Stimulated activated CD8-positive, alpha-beta memory T cell treated with anti-CD3 and anti-CD28 coated beads, Interleukin-7, amount 100 ng/mL, for 1 hour (primary cell): ENCODE data around the gene XRN2.
"Not testable (repeated sequence)": the region's sequence is repeated elsewhere in the genome, so short reads cannot be mapped to it uniquely, and the experiment has no call there.

Source experiments
- DNase-seq, 2 donors: peaks; one replicate each; pipeline ENCODE4 v3.0.0-alpha.2; 2020; ENCODE audit warnings: low read depth in 2 of 2

Gene XRN2

DNA sequence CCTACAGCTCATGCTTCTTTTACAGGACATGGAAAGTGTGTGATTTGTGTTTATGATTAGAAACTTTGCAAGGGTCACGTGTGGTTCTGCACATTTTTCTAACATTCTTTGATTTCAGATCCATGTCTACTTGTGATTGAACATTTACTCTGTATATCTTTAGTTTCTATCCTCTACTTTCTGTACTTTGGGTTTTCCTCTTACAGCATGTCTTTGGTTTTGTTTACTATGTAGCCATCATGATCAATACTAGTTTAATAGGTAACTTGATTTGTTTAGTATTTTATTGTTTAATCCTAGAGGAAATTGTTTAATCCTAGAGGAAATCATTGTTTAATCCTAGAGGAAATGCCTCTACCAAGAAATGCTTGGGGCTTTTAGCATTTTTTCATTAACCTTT is 41.8 kb downstream of the XRN2 start:
- DNase-seq = no peak

DNA sequence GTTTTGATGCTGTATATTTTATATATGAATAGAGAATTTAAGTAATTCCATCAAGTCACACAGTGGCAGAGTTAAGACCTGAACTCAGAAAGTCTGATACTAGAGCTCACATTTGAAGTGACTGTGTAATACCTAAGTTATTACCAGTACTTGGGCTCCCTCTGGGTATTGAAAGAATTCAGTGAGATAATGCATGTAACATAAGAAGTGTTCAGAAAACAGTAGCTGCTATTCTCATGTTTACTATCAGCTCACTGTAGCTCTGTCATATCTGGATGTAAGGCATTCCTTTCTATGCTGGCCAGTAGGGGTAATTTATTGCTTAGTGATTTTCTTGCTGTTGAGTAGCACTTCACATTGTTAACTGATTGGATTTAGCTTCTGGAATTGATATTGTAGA is 49.6 kb downstream of the XRN2 start:
- no peak for DNase-seq

DNA sequence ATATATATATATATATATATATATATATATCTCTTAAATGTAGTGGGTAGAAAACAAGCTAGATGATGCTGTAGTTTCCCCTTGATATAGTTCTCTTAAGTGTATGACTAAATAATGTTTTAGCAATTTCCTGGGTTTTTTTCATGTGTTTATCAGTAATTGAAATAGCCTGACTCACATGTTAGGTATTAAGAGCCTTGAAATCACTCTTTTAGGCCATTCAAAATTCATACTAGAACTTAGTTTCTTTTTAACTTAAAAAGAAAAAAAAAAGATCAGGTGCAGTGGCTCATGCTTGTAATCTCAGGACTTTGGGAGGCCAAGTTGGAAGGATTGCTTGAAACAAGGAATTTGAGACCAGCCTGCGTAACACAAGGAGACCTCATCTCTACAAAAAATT is 50.1 kb downstream of the XRN2 start:
- DNase-seq = no peak

DNA sequence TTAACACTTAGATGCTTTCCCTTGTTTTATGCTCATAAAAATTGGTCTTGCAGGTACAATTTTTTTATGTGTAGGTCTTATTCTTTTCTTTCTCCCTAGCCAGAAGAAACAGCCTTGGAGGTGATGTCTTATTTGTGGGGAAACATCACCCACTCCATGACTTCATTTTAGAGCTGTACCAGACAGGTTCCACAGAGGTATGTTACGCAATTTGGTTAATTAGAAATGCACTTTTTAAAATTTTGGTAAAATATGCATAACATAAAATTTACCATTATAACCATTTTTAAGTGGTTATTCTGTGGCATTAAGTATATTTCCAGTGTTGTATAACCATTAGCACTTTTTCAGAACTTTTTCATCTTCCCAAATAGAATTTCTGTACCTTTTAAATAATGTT is 52.9 kb downstream of the XRN2 start:
- no peak for DNase-seq

DNA sequence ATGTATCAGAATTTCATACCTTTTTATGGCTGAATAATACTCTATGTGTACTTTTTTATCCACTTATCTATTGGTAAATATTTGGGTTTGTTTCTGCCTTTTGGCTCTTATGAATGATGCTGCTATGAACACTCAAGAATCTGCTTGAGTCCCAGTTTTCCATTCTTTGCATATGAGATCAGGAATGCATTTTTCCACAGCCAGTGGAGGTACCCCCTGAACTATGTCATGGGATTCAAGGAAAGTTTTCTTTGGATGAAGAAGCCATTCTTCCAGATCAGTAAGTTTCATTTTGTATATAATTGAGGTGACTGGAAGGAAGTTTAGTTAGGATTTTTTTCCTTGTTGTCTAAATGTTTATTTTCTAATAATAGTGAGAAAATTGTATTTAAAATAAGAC is 53.3 kb downstream of the XRN2 start:
- DNase-seq = no peak

DNA sequence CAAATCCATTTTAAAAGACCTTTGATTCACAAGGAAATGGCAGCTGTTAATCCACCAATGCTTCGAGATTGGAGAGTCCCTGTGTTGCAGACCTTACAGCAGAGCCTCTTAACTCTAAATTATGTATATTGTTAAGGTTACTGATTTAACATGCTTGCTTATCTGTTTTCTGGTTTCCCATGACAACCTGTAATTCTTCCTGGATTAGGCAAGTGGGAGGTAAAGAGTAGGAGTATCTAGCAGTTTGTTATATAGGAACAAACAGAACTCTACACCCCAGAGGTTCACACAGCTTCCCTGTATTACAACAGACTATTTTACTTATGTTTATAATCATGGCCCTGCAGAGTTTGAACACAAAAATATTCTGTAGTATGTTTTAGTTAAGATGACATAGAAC is 54.7 kb downstream of the XRN2 start:
- no peak for DNase-seq

DNA sequence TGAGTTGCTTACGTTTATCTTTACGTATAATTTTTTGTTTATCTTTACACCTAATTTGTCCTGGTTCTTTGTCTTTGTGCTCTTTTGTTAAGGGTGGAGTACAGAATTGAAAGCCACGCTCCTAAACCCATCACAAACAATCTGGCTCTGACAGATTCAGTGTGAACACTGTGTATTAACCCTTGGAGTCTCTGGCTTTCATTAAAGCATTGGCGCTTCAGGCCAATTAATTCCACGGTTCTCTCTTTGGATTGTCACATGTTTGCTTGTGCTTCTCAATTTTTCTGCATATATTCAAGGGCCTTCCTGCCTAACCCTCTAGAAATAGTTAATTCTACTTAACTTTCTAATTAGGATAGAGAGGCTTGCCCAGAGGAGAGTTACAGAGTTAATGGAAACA is 55.6 kb downstream of the XRN2 start:
- DNase-seq = no peak

DNA sequence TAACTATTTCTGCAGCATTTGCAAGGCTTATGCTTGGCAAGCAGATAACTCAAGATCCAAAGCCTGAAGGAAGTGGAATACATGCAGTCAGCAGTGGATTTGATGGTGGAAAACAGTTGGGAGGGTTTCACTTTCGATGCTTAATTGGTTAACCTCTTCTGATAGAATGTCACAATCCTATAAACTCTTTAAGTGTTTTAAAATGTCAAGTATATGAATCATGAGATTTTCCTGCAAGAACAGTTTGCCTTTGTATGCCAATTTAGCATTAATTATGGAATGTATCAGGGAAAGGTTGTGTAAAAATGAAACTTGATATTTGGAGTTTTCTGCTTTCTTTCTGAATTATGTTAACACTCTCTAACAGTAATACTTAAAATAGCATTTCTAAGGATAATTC is 57.6 kb downstream of the XRN2 start:
- DNase-seq = no peak

DNA sequence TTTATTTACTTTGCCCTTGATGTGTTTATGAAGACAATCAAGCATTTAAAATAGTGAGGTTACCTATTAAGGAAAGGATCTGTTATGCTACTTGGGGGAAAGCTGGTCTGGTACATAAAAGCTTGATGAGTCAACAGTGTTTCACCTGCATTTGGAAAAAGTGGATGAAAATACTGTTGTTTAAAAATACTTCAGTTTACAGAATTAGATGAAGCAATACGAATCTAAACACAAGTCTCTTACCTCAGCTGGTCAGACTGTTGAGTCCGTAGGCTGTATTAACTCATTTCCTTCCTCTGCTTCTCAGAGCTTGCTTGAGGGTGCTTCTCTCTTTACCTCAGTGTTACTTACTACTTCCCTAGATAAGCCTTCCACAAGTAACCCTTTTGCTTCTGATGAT is 58.1 kb downstream of the XRN2 start:
- no peak for DNase-seq

DNA sequence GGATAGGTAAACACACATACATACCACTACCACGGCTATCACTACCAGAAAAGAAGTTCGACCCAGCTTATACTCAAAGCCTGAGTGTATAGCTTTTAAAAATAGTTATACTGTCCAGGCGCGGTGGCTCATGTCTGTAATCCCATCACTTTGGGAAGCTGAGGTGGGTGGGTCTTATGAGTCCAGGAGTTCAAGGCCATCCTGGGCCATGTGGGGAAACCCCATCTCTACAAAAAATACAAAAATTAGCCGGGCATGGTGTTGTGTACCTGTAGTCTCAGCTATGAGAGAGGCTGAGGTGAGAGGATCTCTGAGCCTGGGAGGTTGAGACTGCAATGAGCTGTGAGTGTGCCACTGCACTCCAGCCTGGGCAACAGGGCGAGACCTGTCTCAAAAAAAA is 61.3 kb downstream of the XRN2 start:
- DNase-seq = no peak

DNA sequence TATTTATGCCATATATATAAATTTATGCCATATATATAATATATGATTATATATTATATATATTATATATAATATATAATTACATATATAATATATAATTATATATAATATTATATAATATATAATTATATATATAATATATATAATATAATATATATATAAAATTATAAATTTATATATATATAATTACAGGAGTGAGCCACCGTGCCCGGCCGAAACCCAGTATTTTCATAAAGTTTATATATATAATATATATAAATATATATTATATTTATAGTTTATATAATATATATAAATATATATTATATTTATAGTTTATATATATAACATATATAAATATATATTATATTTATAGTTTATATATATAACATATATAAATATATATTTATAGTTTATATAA is 62.6 kb downstream of the XRN2 start:
- no peak for DNase-seq

DNA sequence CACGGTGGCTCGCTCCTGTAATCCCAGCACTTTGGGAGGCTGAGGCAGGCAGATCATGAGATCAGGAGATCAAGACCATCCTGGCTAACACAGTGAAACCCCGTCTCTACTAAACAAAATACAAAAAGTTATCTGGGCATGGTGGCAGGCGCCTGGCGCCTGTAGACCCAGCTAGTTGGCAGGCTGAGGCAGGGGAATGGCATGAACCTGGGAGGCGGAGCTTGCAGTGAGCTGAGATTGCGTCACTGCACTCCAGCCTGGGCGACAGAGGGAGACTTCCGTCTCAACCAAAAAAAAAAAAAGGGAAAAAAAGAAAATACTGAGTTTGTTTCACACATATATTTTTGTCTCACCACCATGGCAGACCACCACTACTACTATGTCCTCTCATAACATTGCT is 63.1 kb downstream of the XRN2 start:
- not testable (repeated sequence) for DNase-seq

DNA sequence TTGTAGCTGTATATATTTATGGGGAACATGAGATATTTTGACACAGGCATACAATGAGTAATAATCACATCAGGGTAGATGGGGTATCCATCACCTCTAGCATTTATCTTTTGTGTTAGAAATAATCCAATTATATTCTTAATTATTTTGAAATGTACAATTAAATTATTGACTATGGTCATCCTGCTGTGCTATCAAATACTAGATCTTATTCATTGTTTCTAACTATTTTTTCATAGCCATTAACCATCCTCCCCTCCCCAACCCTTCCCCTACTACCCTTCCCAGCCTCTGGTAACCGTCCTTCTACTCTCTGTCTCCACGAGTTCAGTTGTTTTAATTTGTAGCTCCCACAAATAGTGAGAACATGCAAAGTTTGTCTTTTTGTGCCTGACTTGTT is 65.7 kb downstream of the XRN2 start:
- no peak for DNase-seq

DNA sequence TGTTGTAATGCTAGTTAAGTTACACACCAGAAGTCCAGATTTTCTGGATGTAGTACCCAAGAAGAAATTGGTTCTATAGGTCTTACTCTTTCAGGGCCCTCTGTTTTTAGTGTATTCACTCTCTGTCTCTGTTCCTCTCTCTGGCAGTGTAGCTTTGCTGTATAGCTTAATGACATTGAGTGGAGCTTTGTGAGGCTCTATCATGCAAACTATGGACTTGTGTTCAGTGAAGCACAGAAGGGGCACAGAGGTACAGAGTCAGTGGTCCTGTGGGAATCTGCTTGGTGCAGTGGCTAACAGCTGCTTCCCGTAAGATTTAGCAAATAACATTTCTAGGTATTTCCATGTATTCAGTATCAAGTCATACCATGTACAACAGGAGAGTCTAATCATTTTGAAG is 68.1 kb downstream of the XRN2 start:
- no peak for DNase-seq

DNA sequence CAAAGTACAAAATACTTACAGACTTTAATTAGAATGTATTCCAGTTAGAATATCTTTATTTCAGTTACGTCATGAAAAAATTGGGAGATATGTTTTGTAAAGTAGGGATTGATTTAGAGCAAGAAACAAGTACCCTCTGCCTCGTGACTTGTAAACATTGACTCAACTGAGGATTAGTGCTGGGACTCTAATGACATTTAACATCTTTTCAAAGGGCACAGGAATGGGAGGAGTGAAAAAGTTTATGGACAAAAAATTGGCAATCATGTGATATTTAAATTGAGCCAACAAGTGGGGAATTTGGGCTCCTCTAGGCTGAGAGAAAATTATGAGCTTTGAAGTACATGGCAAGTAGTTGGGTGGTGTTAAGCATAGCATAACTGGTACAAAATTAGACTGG is 68.9 kb downstream of the XRN2 start:
- DNase-seq = no peak

DNA sequence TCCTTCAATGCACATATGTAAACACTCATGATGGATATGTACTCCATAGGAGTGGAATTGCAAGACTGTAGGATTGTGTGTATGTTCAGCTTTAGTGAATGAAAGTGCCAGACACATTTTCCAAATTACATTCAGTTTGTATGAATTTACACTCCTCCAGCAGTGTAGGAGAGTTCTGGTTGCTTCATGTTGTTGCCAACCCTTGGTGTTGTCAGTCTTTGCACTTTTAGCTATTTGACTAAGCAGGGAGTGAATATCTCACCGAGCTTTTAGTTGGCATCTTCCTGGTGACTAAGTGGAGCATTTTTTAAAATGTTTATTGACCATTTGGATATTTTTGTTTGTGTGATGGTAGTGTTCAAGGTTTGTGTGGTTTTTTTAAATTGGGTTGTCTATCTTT is 70.3 kb downstream of the XRN2 start:
- DNase-seq = no peak

DNA sequence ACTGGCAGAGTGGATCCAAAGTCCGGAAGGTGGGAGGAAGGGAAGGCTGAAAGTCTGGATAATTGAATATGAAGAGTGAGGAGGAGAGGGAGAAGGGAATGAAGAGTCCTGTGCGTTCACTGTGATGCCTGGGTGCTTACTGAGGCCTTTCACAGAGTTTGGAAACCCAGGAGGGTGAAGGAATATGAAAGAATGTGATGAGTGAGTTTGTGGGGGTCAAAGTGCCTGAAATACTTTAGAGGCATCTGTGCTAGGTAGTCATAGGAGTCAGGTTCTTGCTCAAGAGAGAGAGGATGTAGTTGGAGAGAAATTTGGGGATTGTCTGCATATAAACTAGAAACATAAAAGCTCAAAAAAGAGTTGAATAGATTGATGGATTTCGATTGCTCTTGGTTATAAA is 73.5 kb downstream of the XRN2 start:
- no peak for DNase-seq

DNA sequence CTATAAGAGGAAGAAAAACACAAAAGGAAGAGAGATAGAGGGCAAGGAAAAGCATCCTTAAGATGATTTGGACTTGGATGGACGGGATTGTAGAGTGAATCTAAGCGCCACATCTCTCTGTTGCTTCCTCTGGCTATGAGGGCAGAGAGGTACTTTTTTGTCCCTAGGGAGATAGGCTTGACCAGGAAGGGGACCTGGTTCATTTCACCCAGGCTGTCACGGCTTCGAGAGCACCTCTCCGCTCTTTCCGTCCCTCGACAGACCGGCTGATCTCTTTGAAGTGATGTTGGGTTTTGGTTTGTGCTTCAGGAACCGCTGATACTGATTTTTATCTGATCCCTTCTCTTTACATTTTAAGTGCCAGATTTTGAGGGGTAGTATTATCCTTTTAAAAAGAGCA is 74.6 kb downstream of the XRN2 start:
- DNase-seq = no peak

DNA sequence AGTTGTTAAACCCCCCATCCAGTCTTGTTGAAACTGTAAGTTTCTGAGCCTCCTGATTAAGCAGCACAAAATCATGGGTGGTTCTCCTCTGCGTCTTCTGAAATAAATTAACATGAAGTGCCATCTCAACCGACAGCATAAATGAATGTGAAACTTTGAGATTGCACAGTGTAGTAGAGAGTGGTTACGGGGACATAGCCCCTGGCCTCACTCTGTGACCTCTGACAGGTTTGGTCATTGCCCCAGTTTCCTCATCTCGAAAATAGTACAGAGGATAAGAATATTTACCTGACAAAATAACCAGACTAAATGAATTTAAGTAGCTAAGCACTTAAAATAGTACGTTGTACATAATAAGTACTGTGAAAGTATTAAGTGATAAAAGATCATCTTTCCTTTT is 75.1 kb downstream of the XRN2 start:
- DNase-seq = no peak

DNA sequence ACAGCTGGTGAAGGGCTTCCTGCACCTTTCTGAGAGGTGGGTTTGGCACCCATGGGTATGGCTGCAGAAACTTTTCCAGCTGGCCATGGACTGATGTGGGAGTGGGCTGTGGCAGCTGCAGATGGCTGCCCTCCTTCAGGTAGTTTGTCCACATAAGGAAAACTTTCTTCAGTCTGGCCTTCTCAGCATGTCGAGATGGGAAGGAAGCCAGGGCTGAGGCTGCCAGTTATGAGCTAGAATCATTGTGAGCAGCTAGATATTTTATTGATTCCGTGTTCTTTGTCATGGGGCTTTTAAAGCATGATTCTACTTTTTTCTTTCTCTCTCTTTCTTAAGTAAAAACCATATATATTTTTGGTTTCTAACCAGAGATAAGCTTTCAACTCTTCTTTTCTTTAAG is 77.6 kb downstream of the XRN2 start:
- DNase-seq = no peak

DNA sequence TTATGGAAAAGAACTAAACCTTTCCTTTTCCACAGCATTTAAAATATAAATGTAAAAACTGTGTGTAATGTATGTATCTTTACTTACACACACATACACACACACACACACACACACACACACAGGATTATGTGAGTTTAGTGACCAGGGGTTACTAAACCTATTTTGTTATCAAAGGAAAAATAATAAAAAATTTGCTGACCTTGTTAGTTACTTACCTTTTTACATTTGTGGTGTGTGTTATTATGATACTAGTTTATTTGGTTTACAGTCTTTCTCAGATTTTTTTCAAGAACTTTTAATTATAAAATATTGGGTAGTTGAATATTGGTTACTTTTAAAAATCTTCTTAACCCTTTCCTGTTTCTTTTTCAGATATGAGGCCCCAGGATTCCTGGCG is 78.5 kb downstream of the XRN2 start:
- DNase-seq = no peak

DNA sequence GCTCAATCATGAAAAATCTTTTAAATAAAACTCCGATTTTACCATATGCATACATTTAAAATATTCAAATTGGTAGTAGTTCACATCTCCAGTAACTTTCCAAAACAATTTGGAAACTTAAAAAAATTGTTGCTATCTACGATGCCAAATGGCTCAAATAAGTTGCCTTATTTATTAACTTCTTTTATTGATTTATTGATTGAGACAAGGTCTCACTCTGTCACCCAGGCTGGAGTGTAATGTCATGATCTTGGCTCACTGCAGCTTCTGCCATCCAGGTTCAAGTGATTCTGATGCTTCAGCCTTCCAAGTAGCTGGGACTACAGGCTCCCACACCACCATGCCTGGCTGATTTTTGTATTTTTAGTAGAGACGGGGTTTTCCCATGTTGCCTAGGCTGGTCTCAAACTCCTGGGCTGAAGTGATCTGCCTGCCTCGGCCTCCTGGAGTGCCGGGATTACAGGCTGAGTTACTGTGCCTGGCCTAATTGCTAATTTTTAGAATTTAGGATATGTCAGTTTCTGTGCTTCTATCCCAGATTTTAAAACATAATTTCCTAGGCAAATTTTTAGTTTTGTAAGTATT is 81.3 kb downstream of the XRN2 start:
- DNase-seq = no peak

DNA sequence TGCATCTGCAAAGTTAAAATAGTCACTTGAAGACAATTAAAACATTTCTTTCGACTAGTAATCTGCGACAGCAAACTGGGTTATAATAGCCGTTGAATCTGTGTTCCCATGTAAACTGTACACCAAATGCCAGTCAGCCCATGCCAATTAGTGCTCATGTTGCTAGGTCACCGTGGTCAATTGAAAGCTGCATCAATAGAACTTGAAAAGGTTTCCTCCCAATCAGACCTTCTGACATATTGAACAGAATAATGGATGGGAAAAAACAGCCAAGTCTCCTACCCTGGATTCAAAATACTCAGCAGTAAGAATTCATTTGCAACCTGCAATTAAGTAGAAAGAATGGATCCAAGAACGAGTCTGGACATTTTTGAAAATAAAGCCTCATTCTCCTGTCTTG is 83.0 kb downstream of the XRN2 start:
- DNase-seq = no peak

DNA sequence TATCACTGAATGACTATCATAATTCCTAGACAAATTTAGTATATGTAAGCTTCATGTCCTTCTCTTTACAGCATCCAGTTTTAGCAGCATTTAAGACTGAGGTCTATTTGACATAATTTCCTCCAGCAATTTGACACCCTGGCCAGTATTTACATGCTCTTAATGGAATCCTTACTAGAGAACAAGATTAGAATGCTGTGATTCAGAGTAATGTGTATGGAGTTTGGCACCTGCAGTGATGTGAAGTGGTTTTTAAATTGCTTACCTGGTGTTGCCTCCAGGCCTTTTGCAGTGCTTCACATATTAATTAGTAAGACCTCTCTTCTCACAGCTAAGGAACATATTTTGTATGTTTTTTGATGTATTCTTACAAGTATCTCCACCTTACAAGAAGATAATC is 84.4 kb downstream of the XRN2 start:
- DNase-seq = no peak

DNA sequence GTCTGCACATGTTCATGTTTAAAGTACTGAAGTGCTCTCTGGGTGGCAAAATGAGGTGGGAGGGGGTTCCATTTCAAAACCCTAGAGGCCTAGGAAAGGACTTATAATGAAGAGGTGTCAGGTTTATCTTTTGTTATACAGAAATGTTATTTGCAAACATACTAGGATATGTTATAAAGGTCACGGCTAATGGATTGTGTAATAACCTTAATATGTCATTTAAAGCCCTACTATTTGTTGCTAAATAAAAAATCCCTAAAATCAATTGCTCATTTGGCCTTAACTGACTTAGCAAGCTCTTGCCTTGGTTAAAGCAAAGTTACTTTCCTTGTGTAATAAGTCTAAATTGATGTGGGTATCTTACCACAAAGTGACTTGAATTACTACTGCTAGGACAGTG is 85.4 kb downstream of the XRN2 start:
- no peak for DNase-seq
